Osteocyte (in vitro differentiated cells): ENCODE measurements around the gene CAMKK1. TPM values are rescaled to one million over a fixed set of nuclear protein-coding genes. Genes with fewer than 3 reads are reported as not detected.

ENCODE experiments used
- DNase-seq: peaks from one replicate; pipeline ENCODE4 v3.0.0; 2021; ENCODE audit warnings: mixed read lengths; ENCODE audit not compliant: unreplicated experiment; ENCODE audit errors: extremely low spot score
- H3K27ac Mint-ChIP-seq: one replicate; pipeline ENCODE4 v1.8.0; 2021; ENCODE audit warnings: mild to moderate bottlenecking, mixed read lengths; ENCODE audit not compliant: unreplicated experiment
- H3K27me3 Mint-ChIP-seq: one replicate; pipeline ENCODE4 v1.8.0; 2021; ENCODE audit warnings: mixed read lengths; ENCODE audit not compliant: unreplicated experiment
- H3K36me3 Mint-ChIP-seq: one replicate; pipeline ENCODE4 v1.8.0; 2021; ENCODE audit warnings: mixed read lengths; ENCODE audit not compliant: unreplicated experiment
- H3K4me1 Mint-ChIP-seq: one replicate; pipeline ENCODE4 v1.8.0; 2021; ENCODE audit warnings: mixed read lengths; ENCODE audit not compliant: unreplicated experiment
- H3K4me3 Mint-ChIP-seq: one replicate; pipeline ENCODE4 v1.8.0; 2021; ENCODE audit warnings: mild to moderate bottlenecking, moderate library complexity, mixed read lengths; ENCODE audit not compliant: unreplicated experiment
- H3K9me3 Mint-ChIP-seq: one replicate; pipeline ENCODE4 v1.8.0; 2021; ENCODE audit warnings: mixed read lengths; ENCODE audit not compliant: unreplicated experiment
- CTCF ChIP-seq: fragments of 200-600 bp; sonication (generic); IDR thresholded peaks from 2 replicates; pipeline ENCODE4 v1.5.0; 2021; ENCODE audit warnings: antibody characterized with exemption, mild to moderate bottlenecking, moderate library complexity
- total RNA-seq: library from RNA; stranded (reverse); gene quantifications from 2 replicates; pipeline ENCODE4 v1.2.1, GENCODE V29; 2021

Gene CAMKK1
- total RNA-seq, 1 donor from 2014 or later: 1.3 TPM

- no peak for TF ChIP-seq CTCF
- Mint-ChIP-seq H3K36me3 (no peaks in the 10 kb centered on the region), H3K27me3 (no peaks in the 10 kb centered on the region), H3K4me3 (peak overlapping the region; percentile 10), H3K27ac (peak overlapping the region; percentile 78), H3K9me3 (no peaks in the 10 kb centered on the region), H3K4me1 (peaks cover 39% of the 10 kb centered on the region)
- DNase-seq: no peak
Measured at GRCh38 chr17:3895354-3895753, 2.5 kb upstream of the CAMKK1 start.

GRCh38 chr17:3894911-3895343 lies 2.1 kb upstream of the CAMKK1 start:
- no peaks in the 10 kb centered on the region for H3K27me3 Mint-ChIP-seq
- H3K27ac Mint-ChIP-seq: peak overlapping the region; percentile 78
- H3K4me3 Mint-ChIP-seq: peak overlapping the region; percentile 10
- H3K36me3 Mint-ChIP-seq: no peaks in the 10 kb centered on the region
- no peak for DNase-seq
- H3K4me1 Mint-ChIP-seq: peaks cover 44% of the 10 kb centered on the region
- TF ChIP-seq CTCF: no peak
- no peaks in the 10 kb centered on the region for H3K9me3 Mint-ChIP-seq

GRCh38 chr17:3894188-3894587 lies 1.3 kb upstream of the CAMKK1 start:
- H3K36me3 Mint-ChIP-seq: no peaks in the 10 kb centered on the region
- H3K27ac Mint-ChIP-seq: no peak overlapping the region
- no peaks in the 10 kb centered on the region for H3K9me3 Mint-ChIP-seq
- no peaks in the 10 kb centered on the region for H3K27me3 Mint-ChIP-seq
- peak overlapping the region; percentile 10 for H3K4me3 Mint-ChIP-seq
- no peak for TF ChIP-seq CTCF
- no peak for DNase-seq
- H3K4me1 Mint-ChIP-seq: peaks cover 50% of the 10 kb centered on the region

- Mint-ChIP-seq H3K4me3 (peak overlapping the region; percentile 60), H3K27me3 (no peaks in the 10 kb centered on the region), H3K36me3 (no peaks in the 10 kb centered on the region), H3K27ac (no peak overlapping the region), H3K4me1 (peaks cover 52% of the 10 kb centered on the region), H3K9me3 (no peaks in the 10 kb centered on the region)
- DNase-seq: no peak
- TF ChIP-seq CTCF: no peak
Measured at GRCh38 chr17:3893720-3894116, 865 bp upstream of the CAMKK1 start.

- TF ChIP-seq CTCF: no peak
- H3K27ac Mint-ChIP-seq: no peak overlapping the region
Measured at GRCh38 chr17:3892095-3892998, 506 bp downstream of the CAMKK1 start.

More at GRCh38 chr17:3892095-3892998, 506 bp downstream of the CAMKK1 start:
- Mint-ChIP-seq H3K27me3 (no peaks in the 10 kb centered on the region), H3K4me1 (peaks cover 52% of the 10 kb centered on the region), H3K36me3 (no peaks in the 10 kb centered on the region), H3K9me3 (no peaks in the 10 kb centered on the region), H3K4me3 (peak overlapping the region; percentile 71)
- DNase-seq: no peak
